ENCODE data around the gene ZNF775.

ZNF775 gene

GRCh38 chr7:150378853-150379440 is at the start of gene ZNF775:
ZNF775 (plus strand) TSS chr7:150379330; CDS start chr7:150388471, 9,141 bp downstream.
- in situ Hi-C loops (cut with MboI; ENCODE audit: low sequenced_read_pairs) = no loop called here

- in situ Hi-C loops (cut with MboI; ENCODE audit: low sequenced_read_pairs) = no loop called here
Observed at GRCh38 chr7:150329331-150330120, 49.6 kb upstream of the ZNF775 start.

- in situ Hi-C loops (cut with MboI; ENCODE audit: low sequenced_read_pairs) = no loop called here
Observed at GRCh38 chr7:150330211-150330885, 48.8 kb upstream of the ZNF775 start.

- in situ Hi-C loops (cut with MboI; ENCODE audit: low sequenced_read_pairs) = no loop called here
Observed at GRCh38 chr7:150332852-150333635, 46.1 kb upstream of the ZNF775 start.

GRCh38 chr7:150333659-150334058 is 45.5 kb upstream of the ZNF775 start:
- in situ Hi-C loops (cut with MboI; ENCODE audit: low sequenced_read_pairs) = no loop called here

- in situ Hi-C loops (cut with MboI; ENCODE audit: low sequenced_read_pairs) = no loop called here
Observed at GRCh38 chr7:150334108-150334507, 45.0 kb upstream of the ZNF775 start.

- in situ Hi-C loops (cut with MboI; ENCODE audit: low sequenced_read_pairs) = no loop called here
Observed at GRCh38 chr7:150335108-150335773, 43.9 kb upstream of the ZNF775 start.

- in situ Hi-C loops (cut with MboI; ENCODE audit: low sequenced_read_pairs) = no loop called here
Observed at GRCh38 chr7:150335774-150336112, 43.4 kb upstream of the ZNF775 start.

GRCh38 chr7:150336746-150337145 is 42.4 kb upstream of the ZNF775 start:
- in situ Hi-C loops (cut with MboI; ENCODE audit: low sequenced_read_pairs) = no loop called here

- in situ Hi-C loops (cut with MboI; ENCODE audit: low sequenced_read_pairs) = no loop called here
Observed at GRCh38 chr7:150337179-150337578, 42.0 kb upstream of the ZNF775 start.

- in situ Hi-C loops (cut with MboI; ENCODE audit: low sequenced_read_pairs) = no loop called here
Observed at GRCh38 chr7:150337659-150338081, 41.5 kb upstream of the ZNF775 start.

GRCh38 chr7:150338166-150338829 is 40.8 kb upstream of the ZNF775 start:
- in situ Hi-C loops (cut with MboI; ENCODE audit: low sequenced_read_pairs) = no loop called here

GRCh38 chr7:150339409-150339809 is 39.7 kb upstream of the ZNF775 start:
- in situ Hi-C loops (cut with MboI; ENCODE audit: low sequenced_read_pairs) = no loop called here

- in situ Hi-C loops (cut with MboI; ENCODE audit: low sequenced_read_pairs) = no loop called here
Observed at GRCh38 chr7:150340024-150340749, 38.9 kb upstream of the ZNF775 start.

GRCh38 chr7:150340875-150341262 is 38.3 kb upstream of the ZNF775 start:
- in situ Hi-C loops (cut with MboI; ENCODE audit: low sequenced_read_pairs) = no loop called here

GRCh38 chr7:150341263-150342120 is 37.6 kb upstream of the ZNF775 start, which contains the start of gene RARRES2:
RARRES2 (minus strand) TSS chr7:150341629; CDS start chr7:150340609, 1,020 bp downstream.
- in situ Hi-C loops (cut with MboI; ENCODE audit: low sequenced_read_pairs) = no loop called here

GRCh38 chr7:150342121-150342408 is 37.1 kb upstream of the ZNF775 start:
- in situ Hi-C loops (cut with MboI; ENCODE audit: low sequenced_read_pairs) = no loop called here

- in situ Hi-C loops (cut with MboI; ENCODE audit: low sequenced_read_pairs) = no loop called here
Observed at GRCh38 chr7:150343225-150343624, 35.9 kb upstream of the ZNF775 start.

- in situ Hi-C loops (cut with MboI; ENCODE audit: low sequenced_read_pairs) = no loop called here
Observed at GRCh38 chr7:150344299-150344698, 34.8 kb upstream of the ZNF775 start.
